Activated CD4-positive, alpha-beta memory T cell treated with anti-CD3 and anti-CD28 coated beads for 36 hours (primary cell): ENCODE results near the gene SPATA2L. TPM values are rescaled to one million over a fixed set of nuclear protein-coding genes. Genes with fewer than 3 reads are reported as not detected.
A peak's percentile ranks its signal among the peaks of the same experiment; 100 is the strongest.
"Not testable (repeated sequence)": the region's sequence is repeated elsewhere in the genome, so short reads cannot be mapped to it uniquely, and the experiment has no call there.

Experiments
- CTCF ChIA-PET: fragments of 350-600 bp; sonication (Branson Sonifier 250); formaldehyde crosslinking; loops from one replicate; lab custom pipeline; 2021; ENCODE audit warnings: antibody characterized with exemption, inconsistent platforms; lab: Charles Lee
- POLR2A ChIA-PET: fragments of 350-600 bp; sonication (Branson Sonifier 250); formaldehyde crosslinking; loops from one replicate; lab custom pipeline; 2021; ENCODE audit warnings: antibody characterized with exemption; lab: Charles Lee
- DNase-seq: peaks from one replicate; pipeline ENCODE4 v3.0.0-alpha.2; 2020
- H3K27ac Mint-ChIP-seq: one replicate; pipeline ENCODE4 v1.8.0; 2021; ENCODE audit warnings: mixed read lengths
- H3K27me3 Mint-ChIP-seq: one replicate; pipeline ENCODE4 v1.8.0; 2021; ENCODE audit warnings: mixed read lengths
- H3K36me3 Mint-ChIP-seq: one replicate; pipeline ENCODE4 v1.8.0; 2021; ENCODE audit warnings: mixed read lengths
- H3K4me1 Mint-ChIP-seq: one replicate; pipeline ENCODE4 v1.8.0; 2021; ENCODE audit warnings: low read depth, mixed read lengths
- H3K4me3 Mint-ChIP-seq: one replicate; pipeline ENCODE4 v1.8.0; 2021; ENCODE audit warnings: mild to moderate bottlenecking, mixed read lengths
- H3K9me3 Mint-ChIP-seq: one replicate; pipeline ENCODE4 v1.8.0; 2021; ENCODE audit warnings: mixed read lengths
- intact Hi-C: fragments of 100-400 bp; cut with micrococcal nuclease; formaldehyde crosslinking; loops from one replicate; pipeline ENCODE4 v1.15.1; 2023
- total RNA-seq, 2 experiments: library from RNA; stranded (reverse); gene quantifications; one replicate each; pipeline ENCODE4 v1.2.3, GENCODE V29; 2021

SPATA2L gene
- total RNA-seq, 2 experiments from 2014 or later: 6.8 to 7.6 TPM

- ChIA-PET CTCF (interaction anchor here (1.3 kb wide), 1 partner anchor 11 kb away, joined by 5 read pairs; no protein-coding TSS in a partner anchor), POLR2A (no interaction called here)
- Mint-ChIP-seq H3K27ac (no peak overlapping the region), H3K27me3 (no peaks in the 10 kb centered on the region), H3K4me3 (no peak overlapping the region), H3K9me3 (no peaks in the 10 kb centered on the region), H3K4me1 (peaks cover 15% of the 10 kb centered on the region), H3K36me3 (peaks cover 14% of the 10 kb centered on the region)
- intact Hi-C loops: no loop called here
- no peak for DNase-seq
Observed at GRCh38 chr16:89695086-89695874, 6.2 kb downstream of the SPATA2L start.

- POLR2A ChIA-PET, H3K4me3 Mint-ChIP-seq, H3K27me3 Mint-ChIP-seq, H3K9me3 Mint-ChIP-seq, intact Hi-C loops, DNase-seq, H3K27ac Mint-ChIP-seq: not testable (repeated sequence)
- H3K4me1 Mint-ChIP-seq: peaks cover 11% of the 10 kb centered on the region
- peaks cover 17% of the 10 kb centered on the region for H3K36me3 Mint-ChIP-seq
- CTCF ChIA-PET: interaction anchor here (1.3 kb wide), 1 partner anchor 11 kb away, joined by 5 read pairs; no protein-coding TSS in a partner anchor
Observed at GRCh38 chr16:89694784-89695085, 6.8 kb downstream of the SPATA2L start.

- no peak for DNase-seq
- Mint-ChIP-seq H3K27ac (no peak overlapping the region), H3K36me3 (peaks cover 17% of the 10 kb centered on the region), H3K9me3 (no peaks in the 10 kb centered on the region), H3K27me3 (no peaks in the 10 kb centered on the region), H3K4me3 (no peak overlapping the region), H3K4me1 (peaks cover 9% of the 10 kb centered on the region)
- intact Hi-C loops: no loop called here
- ChIA-PET POLR2A (no interaction called here), CTCF (interaction anchor here (1.3 kb wide), 1 partner anchor 12 kb away, joined by 5 read pairs; no protein-coding TSS in a partner anchor)
Observed at GRCh38 chr16:89693931-89694783, 7.3 kb downstream of the SPATA2L start.

- peaks cover 17% of the 10 kb centered on the region for H3K36me3 Mint-ChIP-seq
- CTCF ChIA-PET: no interaction called here
- H3K9me3 Mint-ChIP-seq: no peaks in the 10 kb centered on the region
- no peaks in the 10 kb centered on the region for H3K27me3 Mint-ChIP-seq
- POLR2A ChIA-PET: no interaction called here
- peaks cover 8% of the 10 kb centered on the region for H3K4me1 Mint-ChIP-seq
- no peak for DNase-seq
- no peak overlapping the region for H3K4me3 Mint-ChIP-seq
- H3K27ac Mint-ChIP-seq: no peak overlapping the region
- intact Hi-C loops: no loop called here
Observed at GRCh38 chr16:89693289-89693731, 8.2 kb downstream of the SPATA2L start.

DNA sequence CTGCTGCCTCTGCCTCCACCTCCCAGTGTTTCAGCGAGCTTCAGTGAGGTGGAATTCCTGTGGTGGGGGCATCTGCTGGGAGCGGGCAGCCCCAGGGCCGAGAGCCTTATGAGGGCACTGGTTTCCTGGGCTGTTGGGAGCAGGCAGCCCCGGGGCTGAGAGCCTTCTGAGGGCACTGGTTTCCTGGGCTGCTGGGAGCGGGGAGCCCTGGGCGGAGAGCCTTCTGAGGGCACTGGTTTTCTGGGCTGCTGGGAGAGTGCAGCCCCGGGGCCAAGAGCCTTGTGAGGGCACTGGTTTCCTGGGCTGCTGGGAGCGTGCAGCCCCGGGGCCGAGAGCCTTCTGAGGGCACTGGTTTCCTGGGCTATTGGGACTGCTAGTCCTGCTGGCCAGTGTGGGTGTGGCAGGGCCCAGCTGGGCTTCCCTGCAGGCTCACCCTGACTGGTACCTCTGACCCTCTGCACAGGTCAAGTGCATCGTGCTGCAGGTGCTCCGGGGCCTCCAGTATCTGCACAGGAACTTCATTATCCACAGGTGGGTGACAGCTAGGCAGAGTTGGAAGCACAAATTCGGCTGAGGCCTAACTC, 9.4 kb downstream of the SPATA2L start:
- Mint-ChIP-seq H3K27me3 (no peaks in the 10 kb centered on the region), H3K36me3 (peaks cover 23% of the 10 kb centered on the region), H3K9me3 (no peaks in the 10 kb centered on the region), H3K4me3 (no peak overlapping the region), H3K4me1 (peaks cover 18% of the 10 kb centered on the region), H3K27ac (no peak overlapping the region)
- DNase-seq: no peak
- ChIA-PET POLR2A (interaction anchor here (0.6 kb wide), 1 partner anchor 34 kb away, joined by 5 read pairs; no protein-coding TSS in a partner anchor), CTCF (no interaction called here)
- intact Hi-C loops: no loop called here

DNA sequence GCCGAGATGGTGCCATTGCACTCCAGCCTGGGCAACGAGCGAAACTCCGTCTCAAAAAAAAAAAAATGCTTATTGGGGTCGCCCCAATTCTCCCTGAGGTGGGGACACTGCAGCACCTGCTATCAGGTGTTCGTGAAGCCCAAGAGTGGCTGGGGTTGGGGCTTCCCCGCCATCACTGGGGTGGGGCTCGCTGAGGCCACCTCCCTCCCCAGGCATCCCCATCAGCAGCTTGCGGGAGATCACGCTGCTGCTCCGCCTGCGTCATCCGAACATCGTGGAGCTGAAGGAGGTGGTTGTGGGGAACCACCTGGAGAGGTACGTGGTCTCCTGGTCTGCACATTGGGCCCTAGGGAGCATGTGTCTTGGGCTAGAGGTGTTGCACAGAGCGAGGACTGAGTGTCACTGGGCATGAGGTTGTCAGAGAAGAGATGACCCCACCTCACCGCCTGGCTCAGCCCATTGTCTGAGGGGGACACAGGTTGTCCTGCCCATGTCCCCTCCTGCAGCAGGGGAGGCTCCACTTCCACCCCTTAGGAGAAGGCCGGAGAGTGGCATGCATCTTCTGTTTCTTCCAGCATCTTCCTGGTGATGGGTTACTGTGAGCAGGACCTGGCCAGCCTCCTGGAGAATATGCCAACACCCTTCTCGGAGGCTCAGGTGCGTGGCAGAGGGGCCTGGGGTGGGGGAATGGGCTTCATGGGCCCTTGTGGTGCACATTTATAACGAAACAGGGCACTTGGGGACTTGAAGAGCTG, 10.1 kb downstream of the SPATA2L start:
- CTCF ChIA-PET: no interaction called here
- no peak overlapping the region for H3K27ac Mint-ChIP-seq
- peaks cover 23% of the 10 kb centered on the region for H3K36me3 Mint-ChIP-seq
- intact Hi-C loops: no loop called here
- peaks cover 17% of the 10 kb centered on the region for H3K4me1 Mint-ChIP-seq
- DNase-seq: no peak
- POLR2A ChIA-PET: interaction anchor here (0.6 kb wide), 1 partner anchor 33 kb away, joined by 5 read pairs; no protein-coding TSS in a partner anchor
- no peak overlapping the region for H3K4me3 Mint-ChIP-seq
- no peaks in the 10 kb centered on the region for H3K9me3 Mint-ChIP-seq
- H3K27me3 Mint-ChIP-seq: no peaks in the 10 kb centered on the region

DNA sequence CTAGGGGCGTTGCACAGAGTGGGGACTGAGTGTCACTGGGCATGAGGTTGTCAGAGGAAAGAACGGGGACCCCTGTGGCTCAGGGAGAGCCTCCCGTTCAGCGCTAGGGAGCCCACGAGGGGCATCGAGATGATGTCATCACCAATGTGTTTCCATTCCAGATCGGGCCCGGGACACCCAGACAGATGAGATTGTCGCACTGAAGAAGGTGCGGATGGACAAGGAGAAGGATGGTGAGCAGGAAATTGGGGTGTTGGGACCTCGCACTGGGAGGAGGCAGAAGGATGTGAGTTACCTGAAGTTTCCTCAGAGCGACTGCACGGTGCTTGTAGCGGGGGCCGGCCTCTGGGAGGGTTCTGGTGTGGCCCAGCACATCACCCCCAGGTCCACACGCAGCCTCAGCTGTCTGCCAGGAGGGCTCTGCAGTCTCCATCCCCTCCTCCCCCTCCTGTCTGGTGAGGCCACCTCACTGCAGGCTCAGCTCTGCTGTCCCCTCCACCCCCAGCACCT, 11.1 kb downstream of the SPATA2L start:
- peaks cover 15% of the 10 kb centered on the region for H3K4me1 Mint-ChIP-seq
- POLR2A ChIA-PET: no interaction called here
- no peaks in the 10 kb centered on the region for H3K27me3 Mint-ChIP-seq
- H3K27ac Mint-ChIP-seq: no peak overlapping the region
- H3K9me3 Mint-ChIP-seq: no peaks in the 10 kb centered on the region
- H3K4me3 Mint-ChIP-seq: no peak overlapping the region
- DNase-seq: no peak
- intact Hi-C loops: no loop called here
- peaks cover 23% of the 10 kb centered on the region for H3K36me3 Mint-ChIP-seq
- CTCF ChIA-PET: no interaction called here

DNA sequence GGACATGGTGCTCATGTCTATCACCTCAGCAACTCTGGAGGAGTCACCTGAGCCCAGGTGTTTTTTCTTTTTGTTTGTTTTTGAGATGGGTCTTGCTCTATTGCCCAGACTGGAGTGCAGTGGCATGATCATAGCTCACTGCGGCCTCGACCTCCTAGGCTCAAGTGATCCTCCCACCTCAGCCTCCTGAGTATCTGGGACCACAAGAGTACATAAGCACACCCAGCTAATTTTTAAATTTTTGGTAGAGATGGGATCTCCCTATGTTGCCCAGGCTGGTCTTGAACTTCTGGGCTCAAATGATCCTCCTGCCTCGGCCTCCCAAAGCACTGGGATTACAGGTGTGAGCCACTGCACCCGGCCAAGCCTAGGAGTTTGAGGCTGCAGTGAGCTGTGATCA, 11.9 kb downstream of the SPATA2L start:
- Mint-ChIP-seq H3K4me1 (peaks cover 15% of the 10 kb centered on the region), H3K36me3 (peaks cover 20% of the 10 kb centered on the region)
- H3K27me3 Mint-ChIP-seq, POLR2A ChIA-PET, intact Hi-C loops, H3K9me3 Mint-ChIP-seq, H3K27ac Mint-ChIP-seq, H3K4me3 Mint-ChIP-seq, DNase-seq: not testable (repeated sequence)
- CTCF ChIA-PET: interaction anchor here (0.9 kb wide), 1 partner anchor 11 kb away, joined by 6 read pairs; no protein-coding TSS in a partner anchor

DNA sequence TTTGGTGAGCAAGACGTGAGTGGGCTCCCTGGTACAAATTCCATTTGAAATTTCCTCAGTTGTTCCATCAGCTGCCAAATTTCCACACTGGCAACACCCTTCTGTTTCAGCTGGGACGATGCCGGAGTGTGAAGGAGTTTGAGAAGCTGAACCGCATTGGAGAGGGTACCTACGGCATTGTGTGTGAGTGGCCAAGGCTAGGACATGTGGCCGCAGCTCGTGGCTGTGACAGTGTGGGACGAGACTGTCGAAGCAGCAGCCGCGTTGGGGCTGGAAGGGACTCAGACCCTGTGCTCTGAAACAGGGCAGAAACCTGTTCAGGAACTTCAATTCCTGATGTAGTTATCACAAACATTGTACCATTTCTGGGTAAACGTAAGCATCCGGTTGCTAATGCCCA, 12.4 kb downstream of the SPATA2L start:
- H3K27ac Mint-ChIP-seq: no peak overlapping the region
- peaks cover 20% of the 10 kb centered on the region for H3K36me3 Mint-ChIP-seq
- intact Hi-C loops: no loop called here
- CTCF ChIA-PET: interaction anchor here (0.9 kb wide), 1 partner anchor 11 kb away, joined by 6 read pairs; no protein-coding TSS in a partner anchor
- H3K9me3 Mint-ChIP-seq: no peaks in the 10 kb centered on the region
- peaks cover 15% of the 10 kb centered on the region for H3K4me1 Mint-ChIP-seq
- no peaks in the 10 kb centered on the region for H3K27me3 Mint-ChIP-seq
- DNase-seq: no peak
- POLR2A ChIA-PET: no interaction called here
- no peak overlapping the region for H3K4me3 Mint-ChIP-seq

- H3K36me3 Mint-ChIP-seq: peaks cover 17% of the 10 kb centered on the region
- H3K4me3 Mint-ChIP-seq: peak overlapping the region; percentile 92
- H3K9me3 Mint-ChIP-seq: no peaks in the 10 kb centered on the region
- intact Hi-C loops: no loop called here
- CTCF ChIA-PET: interaction anchor here (0.9 kb wide), 1 partner anchor 12 kb away, joined by 3 read pairs; no protein-coding TSS in a partner anchor
- no peaks in the 10 kb centered on the region for H3K27me3 Mint-ChIP-seq
- peaks cover 15% of the 10 kb centered on the region for H3K4me1 Mint-ChIP-seq
- H3K27ac Mint-ChIP-seq: no peak overlapping the region
- POLR2A ChIA-PET: no interaction called here
- no peak for DNase-seq
Observed at GRCh38 chr16:89688395-89688794, 13.1 kb downstream of the SPATA2L start.
